ENCODE data around the gene CEP295NL.

The CEP295NL gene

DNA sequence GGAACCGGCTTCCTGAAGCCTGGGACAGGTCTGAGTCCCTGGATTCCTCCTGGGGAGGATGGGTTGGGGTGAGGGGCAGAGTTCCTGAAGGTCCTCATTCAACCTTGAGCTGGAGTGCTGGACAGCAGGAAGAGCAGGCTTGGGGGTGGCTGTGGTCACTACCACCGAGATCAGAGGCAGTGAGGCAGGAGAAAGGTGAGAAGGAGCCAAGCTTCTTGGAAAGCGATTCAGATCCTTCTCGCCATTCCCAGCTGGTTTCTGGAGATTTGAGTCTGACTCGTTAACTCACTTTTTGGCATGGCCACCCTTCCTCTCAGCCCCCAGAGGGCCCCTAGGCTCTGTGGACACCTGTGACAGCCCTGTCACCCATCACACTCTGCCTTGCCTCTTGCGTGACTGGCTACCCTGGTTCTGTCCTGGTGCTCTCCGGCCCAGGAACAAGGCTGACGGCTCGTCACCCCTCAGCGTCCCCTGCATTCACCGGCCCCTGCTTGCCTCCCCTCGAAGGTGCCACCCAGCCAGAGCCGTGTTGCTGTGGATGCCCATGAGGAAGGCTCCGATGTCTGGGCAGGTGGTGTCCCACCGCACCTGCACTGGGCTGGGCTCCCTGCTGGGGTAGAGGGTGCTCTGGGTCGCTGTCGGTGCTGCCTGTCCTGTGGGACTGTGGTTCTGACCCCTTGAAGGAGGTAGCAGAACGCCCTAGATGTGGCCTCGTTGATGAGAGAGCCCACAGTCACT, 31.8 kb upstream of the CEP295NL start:
- Mint-ChIP-seq H3K27ac (no peak overlapping the region), H3K9me3 (no peaks in the 10 kb centered on the region), H3K4me3 (no peak overlapping the region), H3K27me3 (no peaks in the 10 kb centered on the region), H3K4me1 (peaks cover 15% of the 10 kb centered on the region)
- ATAC-seq (no peak), DNase-seq (no peak)

GRCh38 chr17:78933959-78934568, 31.1 kb upstream of the CEP295NL start:
- Mint-ChIP-seq H3K9me3 (no peaks in the 10 kb centered on the region), H3K4me1 (peaks cover 15% of the 10 kb centered on the region), H3K4me3 (no peak overlapping the region), H3K27me3 (no peaks in the 10 kb centered on the region), H3K27ac (no peak overlapping the region)
- no peak for ATAC-seq
- DNase-seq = no peak

DNA sequence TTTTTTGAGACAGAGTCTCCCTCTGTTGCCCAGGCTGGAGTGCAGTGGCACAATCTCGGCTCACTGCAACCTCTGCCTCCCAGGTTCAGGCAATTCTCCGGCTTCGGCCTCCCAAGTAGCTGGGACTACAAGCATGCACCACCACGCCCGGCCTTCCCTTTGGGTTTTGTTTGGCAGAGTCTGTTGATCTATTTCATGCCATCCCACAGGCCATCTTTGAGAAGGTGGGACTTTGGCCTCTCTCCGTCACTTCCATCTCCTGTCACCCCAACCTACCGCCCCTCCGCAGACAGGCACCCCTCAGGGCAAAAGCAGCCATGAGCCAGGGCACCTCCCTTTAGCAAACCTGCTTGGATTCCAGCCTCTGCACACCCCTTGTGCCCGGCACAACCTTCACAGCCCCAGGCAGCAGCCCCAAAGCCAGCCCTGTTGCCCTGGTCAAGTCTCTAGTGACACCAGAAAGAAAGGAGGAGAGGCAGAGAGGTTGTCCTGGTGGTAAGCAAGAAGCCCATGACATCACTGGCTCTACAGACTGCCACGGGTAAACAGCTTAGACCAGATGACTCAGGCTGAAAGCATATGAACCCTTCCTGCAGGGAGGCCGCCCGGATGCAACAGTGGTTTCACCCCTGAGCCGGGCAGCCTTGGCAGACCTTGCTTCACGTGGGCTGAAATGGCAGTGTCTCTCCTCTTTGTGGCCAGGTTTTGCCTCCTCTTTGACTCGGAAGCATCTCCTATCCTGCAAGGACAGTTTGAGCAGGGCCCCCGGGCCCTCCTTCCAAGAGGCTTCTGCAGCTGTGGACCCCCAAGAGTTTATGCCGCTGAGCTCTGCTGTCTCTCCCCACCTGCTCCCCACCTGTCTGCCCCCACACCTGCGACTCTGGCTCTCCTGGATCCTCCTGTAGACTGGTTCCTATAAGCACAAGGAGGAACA, 30.3 kb upstream of the CEP295NL start:
- Mint-ChIP-seq H3K27me3 (no peaks in the 10 kb centered on the region), H3K27ac (peak overlapping the region; percentile 76 to 91), H3K4me1 (peaks cover 15% of the 10 kb centered on the region), H3K9me3 (no peaks in the 10 kb centered on the region), H3K4me3 (peak overlapping the region in 1 of 2 donors; percentile 48)
- DNase-seq (peak in 1 of 2 donors; percentile 48), ATAC-seq (peak; percentile 93)

DNA sequence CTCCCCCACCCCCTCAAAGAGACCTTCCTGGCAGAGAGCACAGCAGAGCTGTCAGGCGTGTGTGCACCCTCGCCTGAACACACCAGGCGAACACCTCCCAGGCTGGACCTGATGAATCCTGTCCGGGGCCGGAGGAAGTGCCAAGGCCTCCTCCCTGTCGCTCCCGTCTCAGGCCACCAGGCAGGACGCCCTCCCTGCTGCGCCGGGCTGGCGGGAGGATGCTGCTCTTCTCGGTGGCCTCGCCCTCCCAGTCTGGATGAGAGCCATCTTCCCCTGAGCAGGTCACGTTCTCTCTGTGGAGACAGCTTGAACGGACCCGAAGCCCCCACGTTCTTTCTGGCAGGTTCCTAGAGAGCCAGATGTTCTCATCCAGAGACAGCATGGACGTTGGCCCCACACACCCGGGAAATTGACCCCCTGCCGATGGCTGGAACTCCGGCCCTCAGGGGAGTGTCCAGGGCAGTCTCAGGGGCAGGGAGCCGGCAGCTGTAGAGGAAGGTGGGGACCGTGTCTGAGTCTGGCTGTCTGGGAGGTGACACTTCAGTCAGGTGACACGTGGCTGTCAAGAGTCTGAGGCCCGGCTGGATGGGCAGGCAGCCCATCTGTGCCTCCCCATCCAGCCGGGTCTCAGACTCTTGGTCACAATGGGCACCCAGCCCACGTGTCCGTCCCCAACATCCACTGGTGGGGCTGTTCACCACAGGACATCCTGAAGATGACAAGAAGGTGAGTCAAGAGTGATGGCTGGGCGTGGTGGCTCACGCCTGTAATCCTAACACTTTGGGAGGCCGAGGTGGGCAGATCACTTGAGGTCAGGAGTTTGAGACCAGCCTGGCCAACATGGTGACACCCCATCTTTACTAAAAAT, 27.1 kb upstream of the CEP295NL start:
- Mint-ChIP-seq H3K9me3 (no peaks in the 10 kb centered on the region), H3K4me1 (peaks cover 15% of the 10 kb centered on the region), H3K27me3 (peaks cover 8% of the 10 kb centered on the region), H3K27ac (no peak overlapping the region), H3K4me3 (no peak overlapping the region)
- DNase-seq (no peak), ATAC-seq (no peak)

DNA sequence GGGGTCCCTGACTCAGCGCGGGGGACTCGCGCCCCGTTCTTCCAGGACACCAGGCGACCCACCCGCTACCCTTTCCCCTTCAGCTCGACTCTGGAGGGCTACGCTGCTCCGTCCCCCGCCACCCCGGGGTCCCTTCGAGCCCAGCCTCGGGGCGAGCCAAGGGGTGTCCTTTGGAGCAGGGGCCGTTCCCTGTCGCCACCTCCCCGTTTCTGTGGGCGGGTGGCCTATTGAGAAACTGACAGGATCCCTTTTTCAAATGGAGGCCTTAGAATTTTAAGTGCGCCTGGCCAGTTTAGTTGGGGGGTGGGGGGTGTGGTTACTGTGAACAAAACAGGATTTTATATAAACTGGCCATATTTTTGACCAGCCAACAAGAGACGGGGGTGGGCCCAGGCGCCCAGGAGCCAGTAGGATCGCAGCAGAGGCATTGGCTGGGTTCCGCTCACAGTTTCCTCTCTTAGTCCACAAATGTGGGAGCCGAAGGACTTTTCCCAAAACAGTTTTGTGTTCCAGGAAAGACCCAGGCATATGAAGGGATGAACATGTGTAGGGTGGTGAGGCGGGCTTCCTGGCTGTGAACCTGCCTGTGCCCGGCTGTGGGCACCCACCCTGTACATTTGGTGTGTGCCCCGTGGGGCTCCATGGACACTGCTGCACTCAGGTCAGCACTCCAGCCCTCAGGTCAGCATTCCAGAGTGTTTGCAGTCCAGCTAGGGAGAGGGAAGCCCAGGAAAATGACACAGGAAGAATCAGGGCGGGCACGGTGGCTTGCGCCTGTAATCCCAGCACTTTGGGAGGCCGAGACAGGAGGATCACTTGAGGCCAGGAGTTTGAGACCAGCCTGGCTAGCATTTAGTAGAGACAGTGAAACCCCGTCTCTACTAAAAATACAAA, 22.9 kb upstream of the CEP295NL start:
- H3K4me1 Mint-ChIP-seq = peaks cover 21% of the 10 kb centered on the region
- H3K27ac Mint-ChIP-seq = no peak overlapping the region
- H3K9me3 Mint-ChIP-seq = no peaks in the 10 kb centered on the region
- peaks cover 8% of the 10 kb centered on the region for H3K27me3 Mint-ChIP-seq
- DNase-seq = no peak
- H3K4me3 Mint-ChIP-seq = peak overlapping the region in 1 of 2 donors; percentile 65
- ATAC-seq = peak; percentile 7

- Mint-ChIP-seq H3K9me3 (no peaks in the 10 kb centered on the region), H3K4me1 (peaks cover 21% of the 10 kb centered on the region), H3K27me3 (peaks cover 8% of the 10 kb centered on the region), H3K27ac (no peak within 1 kb of the TSS), H3K4me3 (peak within 1 kb of the TSS; percentile 72 to 81)
- DNase-seq = peak; percentile 64 to 66
- ATAC-seq = peak; percentile 79
Observed at GRCh38 chr17:78925234-78925633, 22.2 kb upstream of the CEP295NL start, which contains the start of gene TIMP2. TSS of gene TIMP2 (minus strand) at chr17:78925387. CDS start at chr17:78925088, 299 bp downstream.

- H3K9me3 Mint-ChIP-seq = no peaks in the 10 kb centered on the region
- H3K4me1 Mint-ChIP-seq = peaks cover 21% of the 10 kb centered on the region
- H3K27me3 Mint-ChIP-seq = peaks cover 8% of the 10 kb centered on the region
- no peak for DNase-seq
- no peak overlapping the region for H3K27ac Mint-ChIP-seq
- H3K4me3 Mint-ChIP-seq = peak overlapping the region; percentile 72 to 81
- ATAC-seq = peak; percentile 38
Observed at GRCh38 chr17:78924481-78925151, 21.6 kb upstream of the CEP295NL start.

DNA sequence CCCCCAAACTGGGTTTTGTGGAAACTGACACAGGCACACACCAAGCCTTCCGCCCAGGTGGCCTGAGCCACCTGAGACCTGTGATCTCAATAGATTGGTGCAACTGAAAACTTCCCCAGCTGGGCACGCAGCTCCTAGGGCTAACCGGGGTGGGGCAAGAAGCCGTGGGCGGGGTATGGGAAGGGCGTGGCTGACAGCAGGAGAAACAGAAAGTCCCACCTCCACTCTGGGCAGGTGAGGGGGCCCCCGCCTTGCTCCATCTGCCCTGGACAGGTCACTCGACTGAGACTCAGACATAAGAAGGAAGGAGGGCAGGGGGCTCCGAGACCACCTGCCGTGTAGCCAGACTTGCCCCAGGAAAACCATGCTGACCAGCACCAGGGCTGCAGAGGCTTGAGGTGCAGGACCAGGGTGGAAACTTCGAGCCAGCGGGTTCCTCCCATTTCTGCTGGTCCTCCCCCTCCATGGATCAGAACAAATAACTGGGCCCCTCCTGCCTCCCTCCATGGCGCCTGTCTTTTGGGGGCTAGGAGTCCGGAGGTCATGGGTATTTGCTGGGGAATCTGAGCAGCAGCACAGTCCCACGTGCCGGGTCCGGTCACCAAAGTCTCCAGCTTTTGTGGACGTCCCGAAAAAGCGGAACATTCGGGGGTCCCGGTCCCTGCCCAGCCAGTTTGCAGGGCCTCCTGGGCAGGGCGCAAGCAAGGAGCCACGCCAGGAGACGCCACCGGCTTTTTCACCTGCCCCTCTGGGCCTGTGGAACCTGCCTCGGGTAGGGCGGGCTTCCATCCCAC, 20.9 kb upstream of the CEP295NL start:
- H3K27ac Mint-ChIP-seq = peak overlapping the region; percentile 2 to 49
- peak; percentile 80 for ATAC-seq

DNA sequence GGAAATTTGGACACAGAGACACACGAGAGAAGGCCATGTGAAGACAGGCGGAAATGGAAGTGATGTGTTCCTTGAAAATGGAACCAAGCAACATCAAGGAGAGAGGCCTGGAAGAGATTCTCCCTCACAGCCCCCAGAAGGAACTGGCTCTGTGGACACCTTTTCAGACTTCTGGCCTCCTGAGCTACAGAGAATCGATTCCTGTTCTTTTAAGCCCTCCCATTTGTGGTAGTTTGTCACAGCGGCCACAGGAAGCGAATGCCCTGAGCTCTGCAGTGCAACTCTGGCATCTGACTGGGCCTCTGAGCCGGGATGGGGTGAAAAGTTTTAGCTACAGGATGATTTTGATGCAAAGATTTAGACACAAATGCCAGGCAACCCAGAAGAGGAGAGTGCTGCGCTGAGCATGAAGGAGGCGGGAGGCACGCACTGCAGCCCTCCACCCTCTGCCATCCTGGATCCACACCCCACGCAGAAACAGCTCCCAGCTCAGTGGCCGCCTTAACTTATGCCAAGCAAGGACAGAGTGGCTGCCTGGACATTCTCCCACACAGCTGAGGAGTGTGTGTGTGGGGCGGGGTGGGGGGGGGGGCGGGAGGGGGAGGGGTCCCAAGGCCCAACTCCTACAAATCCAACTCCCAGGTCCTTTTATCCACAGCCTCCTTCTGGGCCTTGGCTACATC, 20.0 kb upstream of the CEP295NL start:
- Mint-ChIP-seq H3K4me3 (peak overlapping the region; percentile 72 to 81), H3K27ac (peak overlapping the region in 1 of 2 donors; percentile 92), H3K9me3 (no peaks in the 10 kb centered on the region), H3K27me3 (peaks cover 8% of the 10 kb centered on the region), H3K4me1 (peaks cover 28% of the 10 kb centered on the region)
- ATAC-seq (no peak), DNase-seq (no peak)

More for the DNA sequence above, 20.9 kb upstream of the CEP295NL start:
- peak overlapping the region; percentile 72 to 81 for H3K4me3 Mint-ChIP-seq
- H3K27me3 Mint-ChIP-seq = peaks cover 8% of the 10 kb centered on the region
- DNase-seq = peak; percentile 36 to 67
- H3K4me1 Mint-ChIP-seq = peaks cover 21% of the 10 kb centered on the region
- H3K9me3 Mint-ChIP-seq = no peaks in the 10 kb centered on the region

- Mint-ChIP-seq H3K4me3 (no peak overlapping the region), H3K9me3 (no peaks in the 10 kb centered on the region), H3K4me1 (peaks cover 38% of the 10 kb centered on the region), H3K27me3 (peaks cover 8% of the 10 kb centered on the region), H3K27ac (no peak overlapping the region)
- no peak for DNase-seq
- no peak for ATAC-seq
Observed at GRCh38 chr17:78921437-78921971, 18.5 kb upstream of the CEP295NL start.

DNA sequence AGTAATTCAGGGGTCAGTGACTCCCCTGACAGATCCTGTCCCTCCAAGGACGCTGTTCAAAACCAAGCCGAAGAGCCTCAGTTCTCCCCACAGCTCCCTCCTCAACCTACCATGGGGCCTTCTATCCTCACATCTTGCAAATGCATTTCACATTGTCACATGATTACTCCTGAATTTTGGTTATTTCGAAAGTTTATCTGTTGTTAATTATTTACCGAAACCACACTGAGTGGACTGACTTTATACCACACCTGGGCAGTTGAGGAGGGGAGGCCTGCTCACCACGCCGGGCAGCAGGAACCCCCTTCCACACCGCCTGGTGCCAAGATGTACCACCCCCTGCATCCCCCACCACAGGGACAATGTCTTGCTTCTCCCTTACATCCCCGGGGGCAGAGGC, 17.5 kb upstream of the CEP295NL start:
- Mint-ChIP-seq H3K27ac (no peak overlapping the region), H3K9me3 (no peaks in the 10 kb centered on the region), H3K4me3 (no peak overlapping the region), H3K4me1 (peaks cover 48% of the 10 kb centered on the region), H3K27me3 (no peaks in the 10 kb centered on the region)
- DNase-seq = no peak
- ATAC-seq = no peak

GRCh38 chr17:78919861-78920450, 17.0 kb upstream of the CEP295NL start:
- DNase-seq (no peak), ATAC-seq (no peak)
- no peaks in the 10 kb centered on the region for H3K27me3 Mint-ChIP-seq
- H3K9me3 Mint-ChIP-seq = no peaks in the 10 kb centered on the region
- peaks cover 50% of the 10 kb centered on the region for H3K4me1 Mint-ChIP-seq
- peak overlapping the region in 1 of 2 donors; percentile 61 for H3K27ac Mint-ChIP-seq
- H3K4me3 Mint-ChIP-seq = no peak overlapping the region
